GM18858 (cell line): ENCODE measurements around the gene HES1.
"Not testable (repeated sequence)": the region's sequence is repeated elsewhere in the genome, so short reads cannot be mapped to it uniquely, and the experiment has no call there.

ENCODE experiments used
- ATAC-seq: cut with Tn5 transposase; IDR thresholded peaks from one replicate; pipeline ENCODE4 v1.9.1; 2021; ENCODE audit not compliant: unreplicated experiment

The HES1 gene

GRCh38 chr3:194124193-194124592 lies 11.8 kb upstream of the HES1 start:
- no peak for ATAC-seq

GRCh38 chr3:194125442-194125841 lies 10.5 kb upstream of the HES1 start:
- no peak for ATAC-seq

- no peak for ATAC-seq
Measured at GRCh38 chr3:194126790-194127189, 9.2 kb upstream of the HES1 start.

GRCh38 chr3:194128202-194128918 lies 7.6 kb upstream of the HES1 start:
- ATAC-seq: no peak

- not testable (repeated sequence) for ATAC-seq
Measured at GRCh38 chr3:194128919-194129295, 7.0 kb upstream of the HES1 start.

GRCh38 chr3:194129581-194130133 lies 6.3 kb upstream of the HES1 start:
- no peak for ATAC-seq

- ATAC-seq: no peak
Measured at GRCh38 chr3:194130188-194130587, 5.8 kb upstream of the HES1 start.

- ATAC-seq: peak; percentile 54
Measured at GRCh38 chr3:194130807-194131589, 5.0 kb upstream of the HES1 start.

- ATAC-seq: no peak
Measured at GRCh38 chr3:194132465-194133286, 3.3 kb upstream of the HES1 start.

- no peak for ATAC-seq
Measured at GRCh38 chr3:194133661-194134230, 2.2 kb upstream of the HES1 start.

GRCh38 chr3:194134231-194134756 lies 1.7 kb upstream of the HES1 start:
- ATAC-seq: no peak

- ATAC-seq: peak; percentile 27
Measured at GRCh38 chr3:194134757-194135515, 1.0 kb upstream of the HES1 start.

- no peak for ATAC-seq
Measured at GRCh38 chr3:194135516-194135805, 487 bp upstream of the HES1 start.

- ATAC-seq: no peak
Measured at GRCh38 chr3:194136519-194137007, 615 bp downstream of the HES1 start.

GRCh38 chr3:194137008-194137505 lies 1.1 kb downstream of the HES1 start:
- ATAC-seq: no peak

GRCh38 chr3:194137506-194138474 lies 1.8 kb downstream of the HES1 start:
- ATAC-seq: no peak

GRCh38 chr3:194138732-194139070 lies 2.8 kb downstream of the HES1 start:
- no peak for ATAC-seq

- ATAC-seq: no peak
Measured at GRCh38 chr3:194139071-194139813, 3.3 kb downstream of the HES1 start.
